MG63 (cell line): ENCODE results near the gene MAG. TPM values are rescaled to one million over a fixed set of nuclear protein-coding genes. Genes with fewer than 3 reads are reported as not detected.

Experiments
- DNase-seq: peaks from one replicate; pipeline ENCODE4 v3.0.0-alpha.2; 2020
- H3K27me3 ChIP-seq: fragments of 250-450 bp; sonication (Bioruptor Pico); 2 replicates; pipeline ENCODE4 v1.5.1; 2020; ENCODE audit warnings: mild to moderate bottlenecking, moderate library complexity
- H3K36me3 ChIP-seq: fragments of 250-450 bp; sonication (Bioruptor Pico); 2 replicates; pipeline ENCODE4 v1.5.1; 2020; ENCODE audit warnings: mild to moderate bottlenecking, moderate library complexity
- H3K4me3 ChIP-seq: fragments of 250-450 bp; sonication (Bioruptor Pico); 2 replicates; pipeline ENCODE4 v1.5.1; 2020; ENCODE audit warnings: mild to moderate bottlenecking, moderate library complexity
- H3K9me3 ChIP-seq: fragments of 250-450 bp; sonication (Bioruptor Pico); 2 replicates; pipeline ENCODE4 v1.5.1; 2020; ENCODE audit warnings: mild to moderate bottlenecking, moderate library complexity
- total RNA-seq: library from RNA; depleted of rRNA; stranded (reverse); fragments of >200 nt; shearing (Covaris generic); gene quantifications from 2 replicates; pipeline ENCODE4 v1.2.3, GENCODE V29; 2014; ENCODE audit warnings: low replicate concordance

Gene MAG
- total RNA-seq, 1 experiment from 2014 or later, result not detected

DNA sequence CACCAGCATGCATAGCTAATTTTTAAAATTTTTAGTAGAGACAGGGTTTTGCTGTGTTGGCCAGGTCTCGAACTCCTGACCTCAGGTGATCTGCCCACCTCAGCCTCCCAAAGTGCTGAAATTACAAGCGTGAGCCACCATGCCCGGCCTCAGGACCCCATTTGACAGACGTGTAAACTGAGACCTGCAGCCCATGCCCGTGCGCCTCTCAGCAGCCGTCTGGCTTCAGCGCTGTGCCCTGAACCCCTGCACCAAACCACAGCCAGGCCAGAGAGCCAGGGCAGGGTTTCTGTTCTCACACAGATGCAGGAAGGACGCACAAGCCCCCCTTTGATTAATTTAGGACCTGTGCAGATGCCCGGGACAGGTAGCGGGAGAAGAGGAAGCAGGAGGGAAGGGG, 48.5 kb downstream of the MAG start:
- Histone ChIP-seq H3K4me3 (no peak overlapping the region), H3K27me3 (peaks cover 3% of the 10 kb centered on the region; the same call in 1 of the 2 replicates), H3K9me3 (no peaks in the 10 kb centered on the region), H3K36me3 (no peaks in the 10 kb centered on the region)
- no peak for DNase-seq

DNA sequence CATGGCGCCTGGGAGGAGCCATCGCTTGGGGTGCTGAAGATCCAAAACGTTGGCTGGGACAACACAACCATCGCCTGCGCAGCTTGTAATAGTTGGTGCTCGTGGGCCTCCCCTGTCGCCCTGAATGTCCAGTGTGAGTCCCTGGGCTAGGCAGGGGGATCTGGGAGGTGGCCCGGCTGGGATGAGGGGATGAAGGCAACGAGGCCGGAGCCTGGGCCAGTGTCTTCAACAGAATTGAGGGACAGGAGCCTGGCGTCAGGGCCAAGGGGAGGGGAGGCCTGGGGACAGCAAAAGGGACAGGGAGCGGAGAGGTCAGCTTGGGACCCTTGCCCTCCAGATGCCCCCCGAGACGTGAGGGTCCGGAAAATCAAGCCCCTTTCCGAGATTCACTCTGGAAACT, 49.0 kb downstream of the MAG start:
- H3K9me3 ChIP-seq, result no peaks in the 10 kb centered on the region
- DNase-seq, result no peak
- H3K4me3 ChIP-seq, result no peak overlapping the region
- H3K27me3 ChIP-seq, result peaks cover 8% of the 10 kb centered on the region; the same call in 1 of the 2 replicates
- no peaks in the 10 kb centered on the region for H3K36me3 ChIP-seq

DNA sequence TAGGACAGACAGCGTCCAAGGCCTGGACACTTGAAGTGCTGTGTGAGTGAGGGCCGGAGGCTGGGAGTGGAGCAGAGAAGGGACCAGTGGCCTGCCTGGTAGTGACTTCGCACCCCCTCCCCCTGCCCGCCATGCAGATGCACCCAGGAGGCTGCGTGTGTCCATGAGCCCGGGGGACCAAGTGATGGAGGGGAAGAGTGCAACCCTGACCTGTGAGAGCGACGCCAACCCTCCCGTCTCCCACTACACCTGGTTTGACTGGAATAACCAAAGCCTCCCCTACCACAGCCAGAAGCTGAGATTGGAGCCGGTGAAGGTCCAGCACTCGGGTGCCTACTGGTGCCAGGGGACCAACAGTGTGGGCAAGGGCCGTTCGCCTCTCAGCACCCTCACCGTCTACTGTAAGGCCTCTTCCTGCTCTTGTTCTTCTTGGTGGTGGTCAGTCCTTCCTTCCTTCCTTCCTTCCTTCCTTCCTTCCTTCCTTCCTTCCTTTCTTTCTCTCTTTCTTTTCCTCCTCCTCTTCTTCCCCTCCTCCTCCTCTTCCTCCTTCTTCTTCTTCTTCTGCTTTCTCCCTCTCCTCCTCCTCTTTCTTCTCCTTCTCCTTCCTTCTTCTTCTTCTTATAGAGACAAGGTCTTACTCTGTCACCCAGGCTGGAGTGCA, 49.7 kb downstream of the MAG start:
- H3K36me3 ChIP-seq, result no peaks in the 10 kb centered on the region
- H3K27me3 ChIP-seq, result peaks cover 13% of the 10 kb centered on the region; the same call in 1 of the 2 replicates
- DNase-seq, result no peak
- H3K9me3 ChIP-seq, result no peaks in the 10 kb centered on the region
- no peak overlapping the region for H3K4me3 ChIP-seq

DNA sequence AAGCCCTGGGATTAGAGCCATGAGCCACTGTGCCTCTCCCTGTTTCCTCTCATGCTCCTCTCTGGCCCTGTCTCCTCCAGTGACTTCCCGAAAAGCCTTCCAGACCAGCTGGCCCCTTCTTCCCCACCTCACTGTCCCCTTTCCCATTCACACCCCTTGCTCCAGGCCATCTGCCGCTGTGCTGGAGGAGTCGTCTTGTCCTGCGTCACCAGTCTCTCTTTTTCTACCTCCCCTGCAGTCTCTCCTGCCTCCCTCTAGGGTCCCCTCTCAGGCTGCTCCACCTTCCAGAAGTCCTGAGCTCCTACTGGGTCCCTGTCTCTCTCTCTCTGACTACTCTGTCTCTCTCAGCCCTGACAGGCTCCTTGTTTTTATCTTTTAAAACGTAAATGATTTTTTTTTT, 50.5 kb downstream of the MAG start:
- no peak for DNase-seq
- Histone ChIP-seq H3K9me3 (no peaks in the 10 kb centered on the region), H3K27me3 (peaks cover 15% of the 10 kb centered on the region), H3K4me3 (no peak overlapping the region), H3K36me3 (no peaks in the 10 kb centered on the region)

DNA sequence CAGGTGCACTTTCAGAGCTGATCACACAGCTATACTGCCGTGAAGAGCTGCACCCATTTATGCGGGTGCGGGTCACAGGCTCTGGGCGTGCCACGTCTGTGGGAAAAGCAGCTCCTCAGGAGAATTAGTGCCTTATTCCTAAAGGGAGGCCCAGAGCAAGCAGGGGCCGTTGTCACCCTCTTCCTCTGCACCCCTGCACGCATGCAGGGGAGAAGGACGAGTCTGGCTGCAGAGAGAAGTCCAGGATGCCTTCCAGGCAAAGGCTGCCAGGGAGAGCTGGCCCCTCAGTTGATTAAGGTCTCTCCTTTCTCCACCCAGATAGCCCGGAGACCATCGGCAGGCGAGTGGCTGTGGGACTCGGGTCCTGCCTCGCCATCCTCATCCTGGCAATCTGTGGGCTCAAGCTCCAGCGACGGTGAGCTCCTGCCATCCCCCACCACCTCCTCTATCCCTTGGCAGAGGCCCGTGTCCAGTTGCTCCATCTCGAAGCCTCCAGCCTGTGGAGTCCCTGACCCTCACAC, 52.6 kb downstream of the MAG start:
- Histone ChIP-seq H3K27me3 (peaks cover 20% of the 10 kb centered on the region), H3K4me3 (no peak overlapping the region), H3K9me3 (no peaks in the 10 kb centered on the region), H3K36me3 (no peaks in the 10 kb centered on the region)
- no peak for DNase-seq

DNA sequence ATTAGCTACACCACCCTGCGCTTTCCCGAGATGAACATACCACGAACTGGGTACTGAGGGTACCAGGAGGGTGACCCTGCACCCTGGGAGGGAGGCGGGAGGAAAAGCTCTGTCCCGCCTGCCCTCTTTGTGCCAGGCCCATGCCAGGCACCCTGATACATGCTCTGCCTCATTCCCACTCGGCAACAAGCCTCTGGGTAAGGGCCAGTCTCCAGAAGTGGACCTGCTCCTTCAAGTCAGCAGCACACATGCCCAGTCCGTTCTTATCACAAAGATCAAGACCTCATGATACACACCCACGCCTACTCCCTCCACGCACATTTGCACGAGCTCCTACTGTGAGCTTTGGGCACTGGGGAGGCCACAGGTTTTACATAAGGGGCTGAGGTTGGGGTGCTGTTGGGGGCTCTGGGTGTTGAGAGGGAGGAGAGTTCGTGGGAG, 53.7 kb downstream of the MAG start:
- Histone ChIP-seq H3K27me3 (peaks cover 20% of the 10 kb centered on the region), H3K36me3 (no peaks in the 10 kb centered on the region), H3K4me3 (no peak overlapping the region), H3K9me3 (no peaks in the 10 kb centered on the region)
- no peak for DNase-seq

DNA sequence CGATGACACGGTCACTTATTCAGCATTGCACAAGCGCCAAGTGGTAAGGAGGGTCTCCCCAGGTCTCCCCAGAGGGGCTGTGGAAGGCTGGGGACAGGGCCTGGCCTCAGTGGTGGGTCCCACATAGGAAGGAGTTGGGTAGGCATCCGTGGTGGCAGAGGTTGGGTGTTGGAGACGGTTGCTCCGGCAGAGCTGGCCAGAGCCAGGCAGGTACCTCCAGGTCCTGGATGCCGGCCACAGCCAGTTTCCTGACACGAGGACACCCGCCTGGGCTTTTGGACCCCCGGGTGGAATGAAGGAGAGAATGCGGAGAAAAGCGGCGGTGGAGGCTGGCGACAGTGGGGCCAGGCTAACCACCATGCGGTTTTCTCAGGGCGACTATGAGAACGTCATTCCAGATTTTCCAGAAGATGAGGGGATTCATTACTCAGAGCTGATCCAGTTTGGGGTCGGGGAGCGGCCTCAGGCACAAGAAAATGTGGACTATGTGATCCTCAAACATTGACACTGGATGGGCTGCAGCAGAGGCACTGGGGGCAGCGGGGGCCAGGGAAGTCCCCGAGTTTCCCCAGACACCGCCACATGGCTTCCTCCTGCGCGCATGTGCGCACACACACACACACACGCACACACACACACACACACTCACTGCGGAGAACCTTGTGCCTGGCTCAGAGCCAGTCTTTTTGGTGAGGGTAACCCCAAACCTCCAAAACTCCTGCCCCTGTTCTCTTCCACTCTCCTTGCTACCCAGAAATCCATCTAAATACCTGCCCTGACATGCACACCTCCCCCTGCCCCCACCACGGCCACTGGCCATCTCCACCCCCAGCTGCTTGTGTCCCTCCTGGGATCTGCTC, 54.5 kb downstream of the MAG start:
- DNase-seq, result no peak
- no peak overlapping the region for H3K4me3 ChIP-seq
- no peaks in the 10 kb centered on the region for H3K9me3 ChIP-seq
- H3K27me3 ChIP-seq, result peaks cover 20% of the 10 kb centered on the region
- H3K36me3 ChIP-seq, result no peaks in the 10 kb centered on the region

DNA sequence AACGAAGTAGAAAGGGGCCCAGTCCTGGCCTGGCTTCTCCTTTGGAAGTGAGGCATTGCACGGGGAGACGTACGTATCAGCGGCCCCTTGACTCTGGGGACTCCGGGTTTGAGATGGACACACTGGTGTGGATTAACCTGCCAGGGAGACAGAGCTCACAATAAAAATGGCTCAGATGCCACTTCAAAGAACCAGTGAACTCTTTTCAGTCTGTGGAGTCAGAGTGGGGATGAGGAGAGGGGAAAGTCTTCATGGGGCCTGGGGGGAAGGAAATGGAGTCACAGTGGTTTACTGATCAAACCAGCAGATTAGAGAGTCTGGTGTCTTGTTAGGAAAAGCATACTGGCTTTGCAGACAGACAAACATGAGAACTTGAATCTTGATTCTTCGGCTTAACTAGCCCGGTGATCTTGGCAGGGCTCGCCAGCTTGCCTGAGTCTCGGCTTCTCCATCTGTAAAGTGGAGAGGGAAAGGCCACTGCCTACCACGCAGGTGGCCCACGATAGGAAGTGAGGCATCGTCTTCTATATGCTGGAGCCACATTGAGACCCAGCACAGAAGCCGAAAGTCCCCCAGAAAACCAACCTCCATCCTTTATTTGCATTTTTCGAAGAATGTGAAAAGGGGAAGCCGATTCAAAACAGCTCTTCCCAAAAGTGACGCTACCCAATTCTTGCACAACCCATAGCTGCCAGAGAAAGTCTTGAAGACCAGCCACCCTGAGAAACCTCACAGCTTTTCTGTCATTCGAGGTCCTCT, 55.4 kb downstream of the MAG start, which contains the start of gene FFAR1:
FFAR1 (plus strand) TSS at position 732 of the 759 bp plus-strand sequence. CDS start 3,650 bp downstream, outside the sequence.
- Histone ChIP-seq H3K36me3 (no peaks in the 10 kb centered on the region), H3K4me3 (no peak within 1 kb of the TSS), H3K27me3 (peaks cover 20% of the 10 kb centered on the region), H3K9me3 (no peaks in the 10 kb centered on the region)
- DNase-seq, result no peak

DNA sequence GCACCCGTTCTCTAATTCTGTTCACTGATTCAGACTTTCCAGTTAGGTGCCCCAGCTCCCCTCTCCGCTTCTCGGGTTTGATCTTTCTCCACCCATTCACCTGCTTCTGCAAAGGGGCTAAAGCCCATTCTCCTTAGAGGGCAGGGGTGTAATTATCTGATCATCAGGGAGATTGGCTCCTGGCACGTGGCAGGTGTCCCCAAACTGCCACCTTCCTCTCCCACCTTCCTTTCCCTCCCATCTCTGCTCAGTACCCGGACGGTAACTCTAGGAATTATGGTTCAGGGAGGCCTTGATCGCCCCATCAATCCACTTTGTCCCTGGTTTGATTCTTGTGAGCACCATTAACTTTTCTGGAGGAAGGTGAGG, 56.0 kb downstream of the MAG start:
- no peaks in the 10 kb centered on the region for H3K36me3 ChIP-seq
- H3K9me3 ChIP-seq, result no peaks in the 10 kb centered on the region
- H3K27me3 ChIP-seq, result peaks cover 20% of the 10 kb centered on the region
- DNase-seq, result no peak
- no peak overlapping the region for H3K4me3 ChIP-seq

DNA sequence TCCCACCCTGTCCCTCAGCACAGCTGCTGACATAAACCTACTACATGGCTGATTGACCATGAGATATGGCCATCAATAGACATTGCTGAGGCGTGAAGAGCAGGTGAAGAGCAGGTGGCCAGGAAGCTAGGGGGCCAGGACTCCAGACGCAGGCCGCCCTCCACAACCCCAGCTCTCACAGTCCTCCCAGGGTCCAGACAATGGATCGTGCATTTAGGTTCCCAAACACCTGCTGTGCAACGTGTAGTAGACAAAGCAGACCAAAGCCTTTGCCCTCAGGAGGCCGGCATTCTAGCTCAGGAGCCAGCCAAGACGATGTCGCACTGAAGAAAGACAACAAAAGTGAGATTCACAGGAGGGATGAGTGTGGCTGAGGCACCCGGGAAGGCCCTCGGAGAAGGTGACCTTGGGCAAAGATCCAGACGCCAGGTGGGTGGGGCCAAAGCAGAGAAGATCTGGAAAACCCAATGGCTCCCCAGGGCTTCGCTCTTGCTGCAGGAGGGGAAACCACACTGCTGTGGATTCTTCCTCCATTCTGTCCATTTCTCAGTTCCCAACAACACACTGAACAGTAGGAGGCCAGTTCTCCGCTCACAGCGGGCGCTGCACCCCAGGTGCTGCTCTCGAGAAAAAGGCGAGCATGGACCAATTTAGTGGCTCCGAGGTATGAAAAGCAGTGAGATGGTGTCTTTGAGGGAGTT, 57.1 kb downstream of the MAG start:
- Histone ChIP-seq H3K9me3 (no peaks in the 10 kb centered on the region), H3K4me3 (no peak overlapping the region), H3K36me3 (no peaks in the 10 kb centered on the region), H3K27me3 (peaks cover 24% of the 10 kb centered on the region)
- no peak for DNase-seq

DNA sequence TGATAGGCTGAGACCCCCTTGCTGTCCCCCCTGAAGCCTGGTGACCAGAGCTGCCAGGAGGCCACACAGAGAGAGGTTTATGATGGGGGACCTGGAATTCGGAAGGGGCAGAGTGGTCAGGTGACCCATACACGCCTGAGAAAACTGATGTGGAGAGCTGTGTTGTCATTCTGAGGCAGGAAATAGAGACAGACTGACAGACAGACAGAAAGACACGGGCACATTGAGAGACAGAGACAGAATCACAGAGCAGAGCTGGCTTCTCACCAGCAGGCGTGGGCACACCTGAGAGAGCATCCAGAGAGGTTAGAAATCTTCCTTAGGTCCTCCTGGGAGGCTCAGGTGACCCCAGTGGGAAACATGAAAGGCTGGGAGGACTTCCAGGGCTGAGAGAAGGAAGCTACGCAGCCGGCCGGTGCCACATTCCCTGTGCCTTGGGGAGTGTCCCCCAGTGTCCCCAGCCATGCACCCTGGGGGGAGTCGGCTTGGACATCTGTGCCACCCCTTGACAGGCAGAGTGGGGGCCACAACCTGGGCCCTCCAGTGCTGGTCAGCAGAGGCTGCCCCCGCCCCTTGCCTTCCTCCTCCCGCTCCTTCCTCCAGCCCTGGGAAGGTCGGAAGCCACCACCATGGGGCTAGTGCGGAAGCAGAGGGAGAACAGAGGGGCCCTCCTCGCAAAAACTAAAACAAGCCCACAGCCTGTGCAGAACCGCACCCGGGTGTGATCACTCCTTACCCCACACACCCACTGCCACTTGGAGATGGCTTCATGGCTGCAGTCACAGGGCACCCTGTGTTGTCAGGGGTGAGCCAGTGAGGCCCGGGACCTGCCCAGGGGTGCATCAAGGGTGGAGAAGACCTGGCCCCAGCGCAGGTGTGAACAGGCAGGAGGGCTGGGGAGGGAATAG, 57.9 kb downstream of the MAG start:
- Histone ChIP-seq H3K9me3 (no peaks in the 10 kb centered on the region), H3K36me3 (no peaks in the 10 kb centered on the region), H3K4me3 (no peak overlapping the region), H3K27me3 (peaks cover 23% of the 10 kb centered on the region)
- no peak for DNase-seq

DNA sequence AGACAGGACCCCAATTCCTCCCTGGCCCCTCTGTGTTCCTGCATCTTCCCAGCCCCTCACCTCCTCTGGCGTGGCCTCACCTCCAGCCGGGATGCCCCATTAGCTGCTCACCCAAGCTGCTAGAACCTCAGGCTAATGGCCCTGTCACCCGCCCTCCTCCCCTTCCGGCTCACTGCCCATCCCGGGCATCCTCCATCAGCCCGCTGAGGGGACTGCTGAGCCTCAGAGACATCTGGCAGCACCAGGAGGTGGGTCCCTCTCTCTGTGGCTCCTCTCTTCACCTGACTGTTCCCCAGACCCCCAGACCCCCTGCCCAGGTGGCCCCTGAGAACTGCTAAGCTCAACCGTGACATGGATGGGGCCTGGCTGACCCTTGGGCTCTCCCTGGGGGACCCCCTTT, 58.6 kb downstream of the MAG start:
- no peak overlapping the region for H3K4me3 ChIP-seq
- no peak for DNase-seq
- H3K27me3 ChIP-seq, result peaks cover 19% of the 10 kb centered on the region
- no peaks in the 10 kb centered on the region for H3K36me3 ChIP-seq
- no peaks in the 10 kb centered on the region for H3K9me3 ChIP-seq

DNA sequence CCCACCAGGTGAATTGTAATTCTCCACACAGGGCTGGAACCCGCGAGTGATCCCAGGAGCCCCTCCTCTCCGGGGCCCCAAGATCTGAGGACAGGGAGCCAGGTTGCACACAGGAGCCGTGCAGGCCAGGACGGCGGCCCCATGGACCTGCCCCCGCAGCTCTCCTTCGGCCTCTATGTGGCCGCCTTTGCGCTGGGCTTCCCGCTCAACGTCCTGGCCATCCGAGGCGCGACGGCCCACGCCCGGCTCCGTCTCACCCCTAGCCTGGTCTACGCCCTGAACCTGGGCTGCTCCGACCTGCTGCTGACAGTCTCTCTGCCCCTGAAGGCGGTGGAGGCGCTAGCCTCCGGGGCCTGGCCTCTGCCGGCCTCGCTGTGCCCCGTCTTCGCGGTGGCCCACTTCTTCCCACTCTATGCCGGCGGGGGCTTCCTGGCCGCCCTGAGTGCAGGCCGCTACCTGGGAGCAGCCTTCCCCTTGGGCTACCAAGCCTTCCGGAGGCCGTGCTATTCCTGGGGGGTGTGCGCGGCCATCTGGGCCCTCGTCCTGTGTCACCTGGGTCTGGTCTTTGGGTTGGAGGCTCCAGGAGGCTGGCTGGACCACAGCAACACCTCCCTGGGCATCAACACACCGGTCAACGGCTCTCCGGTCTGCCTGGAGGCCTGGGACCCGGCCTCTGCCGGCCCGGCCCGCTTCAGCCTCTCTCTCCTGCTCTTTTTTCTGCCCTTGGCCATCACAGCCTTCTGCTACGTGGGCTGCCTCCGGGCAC, 59.6 kb downstream of the MAG start:
- Histone ChIP-seq H3K9me3 (no peaks in the 10 kb centered on the region), H3K4me3 (no peak overlapping the region), H3K36me3 (no peaks in the 10 kb centered on the region), H3K27me3 (peaks cover 11% of the 10 kb centered on the region)
- DNase-seq, result no peak

DNA sequence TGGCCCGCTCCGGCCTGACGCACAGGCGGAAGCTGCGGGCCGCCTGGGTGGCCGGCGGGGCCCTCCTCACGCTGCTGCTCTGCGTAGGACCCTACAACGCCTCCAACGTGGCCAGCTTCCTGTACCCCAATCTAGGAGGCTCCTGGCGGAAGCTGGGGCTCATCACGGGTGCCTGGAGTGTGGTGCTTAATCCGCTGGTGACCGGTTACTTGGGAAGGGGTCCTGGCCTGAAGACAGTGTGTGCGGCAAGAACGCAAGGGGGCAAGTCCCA, 60.2 kb downstream of the MAG start:
- Histone ChIP-seq H3K4me3 (no peak overlapping the region), H3K9me3 (no peaks in the 10 kb centered on the region), H3K36me3 (no peaks in the 10 kb centered on the region), H3K27me3 (peaks cover 11% of the 10 kb centered on the region)
- DNase-seq, result no peak
